ENCODE results near the gene SLAMF7.
"Not testable (repeated sequence)": the region's sequence is repeated elsewhere in the genome, so short reads cannot be mapped to it uniquely, and the experiment has no call there.

The SLAMF7 gene

DNA sequence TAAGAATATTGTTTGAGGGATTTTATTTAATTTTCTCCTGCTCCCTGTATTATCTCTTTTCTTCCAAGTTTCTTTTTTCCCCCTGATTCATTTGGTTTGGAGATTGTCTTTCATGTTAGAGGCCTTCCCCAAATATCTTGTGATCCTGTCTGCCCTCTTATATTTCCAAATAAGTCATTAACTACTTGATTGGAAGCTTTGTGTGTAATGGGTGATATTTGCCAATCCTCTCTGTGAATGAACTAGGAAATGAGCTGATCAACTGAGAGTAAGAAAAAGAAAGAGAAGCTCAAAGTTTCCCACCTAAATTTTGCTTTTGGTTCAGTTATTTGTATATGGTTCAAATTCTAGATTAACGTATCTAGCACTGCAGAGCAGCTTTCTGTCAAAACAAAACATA is 33.3 kb downstream of the SLAMF7 start:
- in situ Hi-C loops (cut with HindIII; ENCODE audit: low sequenced_read_pairs), result no loop called here

DNA sequence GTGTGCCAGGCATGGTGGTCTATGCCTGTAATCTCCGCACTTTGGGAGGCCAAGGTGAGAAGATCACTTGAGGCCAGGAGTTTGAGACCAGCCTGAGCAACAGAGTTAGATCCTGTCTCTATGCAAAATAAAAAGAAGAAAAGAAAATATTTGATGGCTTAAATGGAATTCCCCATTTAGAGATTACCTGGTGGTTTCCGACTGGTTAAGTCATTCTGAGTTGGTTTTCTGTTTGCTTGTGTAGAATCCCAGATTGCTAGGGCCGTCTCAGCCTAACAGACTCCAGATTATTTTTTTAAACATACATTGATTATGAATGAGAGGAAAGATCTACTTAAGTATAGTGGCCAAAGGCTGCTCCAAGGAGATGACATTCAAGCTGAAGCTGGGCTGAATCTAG is 34.0 kb downstream of the SLAMF7 start:
- in situ Hi-C loops (cut with HindIII; ENCODE audit: low sequenced_read_pairs), result no loop called here

DNA sequence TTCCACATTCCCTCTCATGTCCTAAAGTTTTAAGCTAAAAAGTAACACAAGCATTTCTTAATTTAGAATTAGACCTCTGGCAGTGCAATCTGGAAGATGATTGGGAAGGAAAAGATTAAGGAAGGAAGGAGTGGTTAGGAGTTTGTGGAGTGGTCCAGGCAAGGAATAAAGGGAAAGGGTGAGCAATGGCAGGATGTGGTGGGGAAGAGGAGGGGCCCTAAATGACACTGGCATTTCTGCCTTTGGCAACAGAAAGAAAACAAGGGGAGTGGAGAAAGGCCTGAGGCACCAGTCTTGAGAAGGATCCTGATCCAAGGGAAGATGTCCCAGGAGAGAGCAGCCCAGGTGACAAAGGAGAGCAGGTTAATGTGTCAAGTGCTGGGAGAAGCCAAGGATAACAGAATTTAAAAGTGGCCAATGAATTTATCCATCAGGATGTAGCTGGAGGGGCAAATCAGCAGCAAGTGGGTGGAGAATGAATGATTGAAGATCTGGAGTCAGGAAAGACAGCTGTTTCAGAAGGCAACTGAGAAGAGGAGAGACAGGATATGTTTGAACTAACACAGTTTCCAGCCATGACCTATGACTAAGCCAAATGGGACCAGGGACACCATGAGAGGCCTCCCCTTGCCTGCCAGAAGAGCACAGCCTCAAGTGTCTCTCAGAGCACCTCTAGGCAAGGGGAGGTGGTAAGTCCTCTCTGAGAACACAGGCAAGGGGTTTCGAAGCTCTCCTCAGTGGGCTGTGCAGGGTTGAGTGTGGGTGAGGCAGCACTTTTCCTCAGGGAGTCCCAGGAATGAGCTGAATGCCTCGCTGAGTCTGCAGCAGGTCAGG is 36.1 kb downstream of the SLAMF7 start:
- in situ Hi-C loops (cut with HindIII; ENCODE audit: low sequenced_read_pairs), result no loop called here

DNA sequence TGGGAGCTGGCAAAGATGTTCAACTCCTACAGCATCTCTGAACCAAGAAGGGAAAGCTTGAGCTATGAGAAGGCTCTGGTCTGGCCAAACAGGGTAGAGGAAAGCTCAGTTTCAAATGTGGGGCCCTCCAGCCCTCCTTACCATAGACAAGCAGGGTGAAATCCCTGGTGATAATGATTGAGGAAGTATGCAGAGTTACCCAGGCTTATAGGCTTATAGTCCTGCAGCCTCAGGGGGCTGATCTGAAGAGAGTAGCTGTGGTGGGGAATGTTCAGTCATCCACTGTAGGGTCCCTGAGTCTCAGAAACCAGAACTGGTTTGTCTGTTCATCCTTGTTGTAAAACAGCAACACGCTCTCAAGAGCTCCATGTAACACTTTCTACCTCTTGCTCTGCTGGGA is 37.1 kb downstream of the SLAMF7 start:
- in situ Hi-C loops (cut with HindIII; ENCODE audit: low sequenced_read_pairs), result no loop called here

DNA sequence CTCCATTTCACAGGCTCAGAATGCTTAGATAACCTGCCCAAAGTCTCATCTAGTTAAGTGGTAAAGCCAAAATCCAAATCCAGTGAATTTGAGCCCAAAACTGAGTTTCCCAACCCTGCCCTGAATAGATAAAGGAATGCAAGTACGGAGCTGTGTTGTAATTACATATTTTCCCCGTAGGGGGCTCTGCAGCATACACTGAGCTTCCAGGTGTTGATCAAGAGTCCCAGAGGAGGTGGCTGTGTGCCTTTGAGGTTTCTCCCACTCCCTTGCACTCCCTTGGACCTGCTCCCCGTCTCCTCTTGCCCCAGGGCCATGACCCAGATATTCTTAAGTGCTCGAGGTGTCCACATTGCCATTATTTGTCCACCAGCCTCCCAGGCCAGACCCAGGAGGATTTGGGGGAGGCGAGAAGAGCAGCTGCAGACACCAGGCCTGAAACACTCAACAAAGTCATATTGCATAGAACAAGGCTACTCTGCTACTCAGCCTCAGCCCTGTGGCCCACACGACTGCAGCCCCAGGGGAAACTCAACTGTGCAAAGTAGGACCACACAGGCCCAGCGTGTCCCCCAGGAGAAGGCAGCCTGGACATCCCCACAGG is 38.5 kb downstream of the SLAMF7 start:
- in situ Hi-C loops (cut with HindIII; ENCODE audit: low sequenced_read_pairs), result no loop called here

DNA sequence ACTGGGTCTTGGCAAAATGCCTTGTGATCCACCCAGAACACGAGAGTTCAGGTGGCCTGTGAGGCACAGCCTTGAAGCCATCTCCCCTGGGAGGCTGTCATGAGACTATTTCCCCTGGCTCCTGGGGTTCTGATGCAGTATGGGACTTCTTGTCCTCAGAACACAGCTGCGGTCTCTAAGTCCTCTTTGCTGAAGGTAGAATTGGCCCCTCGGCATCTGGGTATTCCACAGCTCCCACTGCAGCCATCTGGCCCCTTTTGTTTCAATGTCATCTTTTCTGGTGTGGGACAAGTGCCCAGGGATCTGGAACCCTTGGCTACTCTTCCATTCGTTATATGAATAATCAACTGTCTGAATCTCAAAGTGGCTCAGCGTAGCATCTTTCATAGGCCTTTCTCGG is 39.9 kb downstream of the SLAMF7 start:
- in situ Hi-C loops (cut with HindIII; ENCODE audit: low sequenced_read_pairs), result no loop called here

DNA sequence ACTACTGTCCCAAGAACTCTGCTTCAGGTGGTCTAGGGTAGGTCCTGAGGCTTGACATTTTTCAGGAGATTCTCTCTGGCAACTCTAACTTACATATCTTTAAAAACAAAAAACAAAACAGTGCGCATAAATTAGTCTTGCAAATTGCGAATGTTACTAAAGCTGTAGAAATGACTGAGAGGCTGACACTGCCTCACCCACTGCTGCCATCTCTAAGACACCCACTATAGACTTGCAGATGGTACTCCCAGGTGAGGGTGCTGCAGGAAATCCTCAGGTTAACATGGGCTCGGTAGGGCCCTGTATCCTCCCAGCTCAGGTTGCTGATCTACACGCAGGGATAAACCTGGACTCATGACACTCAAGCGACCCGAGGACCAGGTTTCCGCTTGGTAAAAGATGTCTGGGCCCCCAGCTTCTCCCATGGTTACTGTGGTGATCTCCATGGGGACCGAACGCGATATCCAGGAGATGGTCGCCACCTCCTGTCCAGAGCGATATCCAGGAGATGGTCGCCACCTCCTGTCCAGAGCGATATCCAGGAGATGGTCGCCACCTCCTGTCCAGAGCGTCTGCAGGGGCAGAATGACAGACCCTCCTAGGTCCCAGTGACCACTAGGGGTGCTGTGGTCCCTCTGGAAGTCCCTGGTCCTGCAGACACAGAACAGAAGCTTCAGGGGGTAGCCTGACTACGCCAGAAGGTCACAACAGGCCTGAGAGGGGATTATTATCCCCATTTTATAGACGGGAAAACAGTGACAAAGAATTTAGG is 40.8 kb downstream of the SLAMF7 start:
- in situ Hi-C loops (cut with HindIII; ENCODE audit: low sequenced_read_pairs), result no loop called here

DNA sequence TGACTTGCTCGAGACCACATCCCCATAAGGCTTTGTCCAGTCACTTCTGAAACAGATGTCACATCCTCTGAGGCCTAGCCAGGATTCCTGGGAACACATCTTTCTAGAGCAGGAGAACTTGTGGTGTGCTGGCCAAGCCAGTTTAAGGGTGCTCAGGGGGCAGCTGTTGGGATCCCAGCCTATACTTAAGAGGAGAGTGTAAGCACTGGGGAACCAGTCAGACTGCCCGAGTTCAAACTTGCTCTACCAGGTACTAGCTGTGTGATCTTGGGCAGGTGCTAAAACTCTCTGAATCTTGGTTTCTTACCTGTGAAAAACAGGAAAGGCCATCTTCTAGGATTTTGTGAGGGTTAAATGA is 41.3 kb downstream of the SLAMF7 start:
- in situ Hi-C loops (cut with HindIII; ENCODE audit: low sequenced_read_pairs), result no loop called here

DNA sequence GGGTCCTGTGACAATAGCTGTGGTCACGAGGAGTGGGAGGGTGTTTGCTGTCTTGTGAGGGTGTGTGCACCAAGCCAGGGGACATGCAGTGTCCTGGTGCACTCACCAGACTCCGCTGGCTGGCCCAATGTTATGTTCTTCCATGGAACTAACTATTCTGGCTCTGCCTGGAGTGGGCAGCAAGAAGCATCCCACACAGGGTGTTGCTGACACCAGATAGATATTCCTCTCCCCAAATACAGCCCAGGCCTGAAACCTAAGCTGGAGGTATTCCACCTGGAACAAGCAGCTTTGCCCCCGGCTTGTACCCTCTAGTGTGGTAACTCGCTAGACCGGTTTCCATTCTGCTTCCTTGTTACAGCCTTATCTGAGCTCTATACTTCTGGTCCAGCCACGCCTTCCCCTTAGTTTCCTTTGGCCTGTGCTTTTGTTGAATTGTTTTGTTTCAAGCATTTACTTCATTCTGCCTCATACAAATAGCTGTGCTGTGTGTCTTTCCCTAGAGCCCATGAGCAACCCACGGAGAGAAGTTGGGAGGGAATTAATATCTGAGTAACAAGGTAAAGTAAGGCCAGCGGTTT is 42.2 kb downstream of the SLAMF7 start:
- in situ Hi-C loops (cut with HindIII; ENCODE audit: low sequenced_read_pairs), result no loop called here

DNA sequence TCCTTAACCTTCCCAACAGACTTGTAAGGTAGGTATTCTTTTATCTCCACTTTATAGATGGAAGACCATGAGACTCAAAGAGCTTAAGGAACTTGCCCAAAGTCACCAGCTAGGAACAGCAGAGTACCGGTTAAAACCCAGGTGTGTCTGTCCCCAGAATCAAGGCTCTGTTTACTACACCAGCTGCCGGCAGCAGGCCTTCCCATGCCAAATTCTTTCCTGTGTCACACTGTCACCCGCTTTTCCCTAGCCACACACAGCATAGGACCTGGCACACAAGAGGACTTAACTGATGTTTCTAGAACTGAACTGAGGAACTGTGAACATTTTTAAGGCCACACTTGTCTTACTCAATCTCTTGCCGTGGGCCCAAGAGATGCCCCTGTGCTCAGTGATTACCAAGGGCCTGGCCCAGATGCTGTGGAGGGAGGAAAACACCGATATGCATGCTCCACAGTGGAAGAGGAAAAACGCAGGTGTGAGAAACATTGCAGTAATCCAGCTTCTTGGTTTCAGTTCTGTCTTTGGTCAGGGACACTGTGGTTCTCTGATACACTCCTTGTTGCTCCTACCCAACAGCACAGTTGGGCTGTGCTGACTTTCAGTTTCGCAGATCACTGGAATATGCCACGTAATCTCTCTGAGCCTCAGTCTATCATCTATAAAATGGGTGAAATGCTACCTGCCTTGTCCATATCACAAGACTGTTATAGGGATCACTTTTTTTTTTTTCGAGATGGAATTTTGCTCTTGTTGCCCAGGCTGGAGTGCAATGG is 43.1 kb downstream of the SLAMF7 start:
- in situ Hi-C loops (cut with HindIII; ENCODE audit: low sequenced_read_pairs), result no loop called here

DNA sequence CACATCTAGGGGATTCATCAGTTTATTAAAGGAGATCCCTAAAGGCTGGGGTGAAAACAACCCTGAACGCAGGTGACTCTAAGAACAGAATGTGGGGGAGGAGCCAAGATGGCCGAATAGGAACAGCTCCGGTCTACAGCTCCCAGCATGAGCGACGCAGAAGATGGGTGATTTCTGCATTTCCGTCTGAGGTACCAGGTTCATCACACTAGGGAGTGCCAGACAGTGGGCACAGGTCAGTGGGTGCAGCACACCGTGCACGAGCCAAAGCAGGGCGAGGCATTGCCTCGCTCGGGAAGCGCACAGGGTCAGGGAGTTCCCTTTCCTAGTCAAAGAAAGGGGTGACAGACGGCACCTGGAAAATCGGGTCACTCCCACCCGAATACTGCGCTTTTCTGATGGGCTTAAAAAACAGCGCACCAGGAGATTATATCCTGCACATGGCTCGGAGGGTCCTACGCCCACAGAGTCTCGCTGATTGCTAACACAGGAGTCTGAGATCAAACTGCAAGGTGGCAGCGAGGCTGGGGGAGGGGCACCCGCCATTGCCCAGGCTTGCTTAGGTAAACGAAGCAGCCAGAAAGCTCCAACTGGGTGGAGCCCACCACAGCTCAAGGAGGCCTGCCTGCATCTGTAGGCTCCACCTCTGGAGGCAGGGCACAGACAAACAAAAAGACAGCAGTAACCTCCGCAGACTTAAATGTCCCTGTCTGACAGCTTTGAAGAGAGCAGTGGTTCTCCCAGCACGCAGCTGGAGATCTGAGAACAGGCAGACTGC is 44.1 kb downstream of the SLAMF7 start:
- in situ Hi-C loops (cut with HindIII; ENCODE audit: low sequenced_read_pairs), result not testable (repeated sequence)

DNA sequence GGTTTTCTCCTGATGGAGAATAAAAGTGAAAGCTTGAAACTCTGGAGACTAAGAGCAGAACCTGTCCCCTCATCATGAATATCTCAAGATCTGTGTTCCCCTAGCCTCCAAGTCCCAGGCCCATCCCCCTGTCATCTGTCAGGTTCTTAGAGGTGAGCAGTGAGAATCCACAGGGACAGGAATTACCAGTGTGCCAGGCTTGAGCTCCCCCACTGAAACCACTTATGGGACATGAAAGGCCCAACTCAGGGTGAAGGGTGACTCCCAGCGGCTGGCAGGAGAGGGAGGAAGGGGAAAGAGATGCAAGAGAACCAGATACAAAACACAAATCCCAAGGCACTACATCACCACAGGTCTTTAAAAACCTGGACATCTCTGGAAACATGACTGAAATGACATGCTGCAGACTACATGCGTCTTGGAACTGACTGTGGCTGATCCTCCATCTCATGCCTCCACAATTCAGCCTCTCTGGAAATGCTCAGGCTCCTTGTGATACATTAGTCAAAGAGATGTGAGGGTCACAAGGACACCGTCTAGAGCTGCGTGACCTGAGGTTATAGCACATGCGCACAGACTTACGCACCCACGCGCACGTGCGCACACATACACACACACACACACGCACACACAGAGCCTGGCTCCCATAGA is 50.1 kb downstream of the SLAMF7 start:
- in situ Hi-C loops (cut with HindIII; ENCODE audit: low sequenced_read_pairs), result no loop called here

DNA sequence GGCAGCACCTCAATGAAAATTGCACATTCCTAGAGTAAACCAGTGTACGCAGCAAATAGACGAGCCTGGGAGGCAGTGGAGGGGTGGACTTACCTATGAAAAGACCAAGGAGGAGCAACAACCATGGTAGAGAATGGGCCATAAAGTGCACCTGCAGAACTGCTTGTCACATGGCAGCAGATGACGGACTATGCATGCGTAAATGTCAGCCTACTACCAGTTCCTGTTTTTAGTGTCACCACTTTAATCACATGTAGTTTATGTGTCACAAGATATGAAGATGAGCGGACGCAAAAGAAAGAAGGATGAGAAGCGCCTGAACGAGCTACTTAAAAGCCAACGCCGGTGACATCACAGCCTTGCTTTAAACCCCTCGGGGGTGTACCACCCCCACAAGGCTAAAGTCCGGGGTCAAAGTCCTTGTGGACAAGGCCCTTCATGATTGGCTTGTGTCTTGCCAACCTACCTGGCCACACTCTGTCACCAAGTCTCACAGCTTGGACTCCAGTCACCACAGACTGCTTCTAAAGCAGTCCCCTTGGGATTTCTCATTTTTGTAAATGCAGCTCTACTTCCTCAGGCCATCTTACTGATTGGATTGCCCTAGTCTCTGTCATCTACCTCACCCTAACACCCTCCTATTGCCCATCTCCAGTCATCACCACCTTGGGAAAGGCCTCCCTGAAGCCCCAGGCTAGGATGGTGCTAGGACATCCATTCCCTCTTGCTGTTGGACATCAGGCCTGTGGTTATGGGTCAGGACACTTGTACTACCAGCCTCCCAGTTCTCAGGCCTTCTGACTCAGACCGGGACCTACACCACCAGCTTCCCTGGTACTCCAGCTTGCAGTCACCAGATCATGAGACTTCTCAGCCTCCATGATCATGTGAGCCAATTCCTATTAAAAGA is 50.9 kb downstream of the SLAMF7 start:
- in situ Hi-C loops (cut with HindIII; ENCODE audit: low sequenced_read_pairs), result no loop called here

DNA sequence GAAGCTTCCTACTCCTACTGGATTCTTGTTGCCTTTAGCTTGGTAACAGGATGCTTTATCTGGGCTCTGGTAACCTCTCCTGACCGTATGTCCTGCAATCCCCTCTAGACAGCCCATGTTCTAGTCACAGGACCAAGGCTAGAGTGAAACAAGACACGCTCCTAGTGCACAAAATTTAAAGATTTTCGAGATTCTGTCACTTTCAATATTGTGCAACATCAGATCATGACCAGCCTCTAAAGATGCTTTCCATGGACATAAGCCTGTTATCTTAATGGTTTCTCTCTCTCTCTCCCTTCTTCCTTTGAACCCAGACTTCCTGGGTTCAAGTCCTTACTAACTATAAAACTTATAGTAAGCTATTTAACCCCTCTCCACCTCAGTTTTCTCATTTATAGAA is 55.3 kb downstream of the SLAMF7 start:
- in situ Hi-C loops (cut with HindIII; ENCODE audit: low sequenced_read_pairs), result no loop called here

DNA sequence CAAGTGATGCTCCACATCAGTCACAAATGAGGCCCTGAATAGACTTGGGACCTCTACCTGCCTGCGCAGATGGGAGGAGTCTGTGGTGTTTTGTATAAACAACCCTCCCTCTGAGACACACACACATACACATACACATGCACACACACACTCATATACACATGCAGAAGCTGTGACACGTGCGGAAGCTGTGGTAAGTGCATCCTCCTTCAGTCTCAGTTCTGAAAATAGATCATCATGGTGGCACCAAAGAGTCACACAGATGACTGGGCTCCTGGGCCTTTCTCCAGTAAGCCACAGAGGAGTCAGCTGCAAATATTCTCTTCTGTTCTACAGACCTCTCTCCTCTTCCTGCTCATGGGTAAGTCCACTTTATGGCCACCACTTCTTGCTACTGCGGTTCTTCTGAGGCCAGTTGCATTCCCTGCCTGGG is 56.9 kb downstream of the SLAMF7 start, which contains the start of gene LY9:
LY9 (plus strand) TSS at position 224 of the 433 bp plus-strand sequence; CDS start at position 238, 14 bp downstream.
- in situ Hi-C loops (cut with HindIII; ENCODE audit: low sequenced_read_pairs), result no loop called here

DNA sequence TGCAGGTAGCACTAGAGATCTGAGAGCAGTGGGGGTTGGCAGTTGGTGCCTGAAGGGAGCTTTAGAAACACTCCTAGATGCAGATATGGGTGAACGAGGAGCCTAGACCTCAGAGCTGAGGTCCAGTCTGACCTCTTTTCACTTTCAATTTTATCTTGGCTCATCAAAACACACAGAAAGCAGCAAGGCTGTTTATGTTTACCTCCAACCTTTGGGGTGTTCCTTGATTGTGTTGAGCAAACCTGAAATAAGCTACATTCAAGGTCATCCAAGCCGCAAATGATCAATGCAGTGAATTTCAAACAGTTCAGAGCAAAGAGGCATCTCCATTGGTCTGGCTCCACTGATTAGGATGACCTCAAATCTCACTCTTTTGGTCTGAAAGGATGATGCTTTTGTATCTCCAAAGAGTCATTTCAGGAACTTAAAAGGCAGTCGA is 58.2 kb downstream of the SLAMF7 start:
- in situ Hi-C loops (cut with HindIII; ENCODE audit: low sequenced_read_pairs), result no loop called here

DNA sequence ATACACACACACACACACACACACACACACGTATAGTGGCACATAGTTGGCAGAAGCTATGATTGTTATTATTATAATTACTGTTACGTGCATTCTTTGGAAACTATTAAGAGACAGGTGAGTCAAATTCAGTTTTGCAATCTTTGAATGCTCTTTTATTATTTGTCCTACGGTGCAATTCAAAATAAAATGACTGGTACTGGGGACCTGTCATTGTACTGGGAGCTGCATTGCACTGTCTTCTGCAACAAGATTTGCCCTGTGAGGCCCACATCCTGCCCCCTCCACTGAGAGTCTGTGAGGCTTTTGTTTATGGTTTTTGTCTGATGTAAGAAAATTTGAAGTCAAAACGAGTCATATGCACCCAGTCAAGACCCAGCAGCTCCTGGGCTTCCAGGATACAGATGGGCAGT is 58.8 kb downstream of the SLAMF7 start:
- in situ Hi-C loops (cut with HindIII; ENCODE audit: low sequenced_read_pairs), result no loop called here

DNA sequence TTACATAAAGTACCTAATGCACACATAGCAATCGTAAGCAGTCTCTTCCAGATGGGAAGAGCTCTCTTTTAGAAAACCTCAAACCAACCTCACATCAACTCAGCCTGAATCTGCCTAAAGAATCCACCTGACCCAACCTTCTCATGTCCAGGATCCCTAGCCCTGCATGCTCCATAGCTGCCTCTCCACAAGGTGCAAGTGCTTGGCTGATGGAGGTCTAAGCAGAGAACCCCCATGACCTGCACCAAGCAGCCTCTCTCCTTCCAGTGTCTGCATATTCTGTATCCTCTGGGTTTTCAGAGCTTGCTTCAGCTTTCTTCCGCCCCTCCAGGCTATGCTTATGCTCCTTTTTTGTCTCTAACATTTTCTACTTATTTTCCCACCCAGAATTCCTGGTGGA is 59.4 kb downstream of the SLAMF7 start:
- in situ Hi-C loops (cut with HindIII; ENCODE audit: low sequenced_read_pairs), result no loop called here
